Stimulated activated CD4-positive, alpha-beta T cell treated with anti-CD3 and anti-CD28 coated beads, TNF-alpha, amount 100 ng/mL, for 1 hour (primary cell): ENCODE measurements around the gene CLEC10A.
"Not testable (repeated sequence)": the region's sequence is repeated elsewhere in the genome, so short reads cannot be mapped to it uniquely, and the experiment has no call there.

Source experiments
- DNase-seq, 3 donors: peaks; one replicate each; pipeline ENCODE4 v3.0.0-alpha.2; 2020; ENCODE audit warnings: low read depth in 3 of 3, low spot score in 1 of 3

CLEC10A gene

GRCh38 chr17:7108981-7109380 is 28.9 kb upstream of the CLEC10A start:
- no peak for DNase-seq

DNA sequence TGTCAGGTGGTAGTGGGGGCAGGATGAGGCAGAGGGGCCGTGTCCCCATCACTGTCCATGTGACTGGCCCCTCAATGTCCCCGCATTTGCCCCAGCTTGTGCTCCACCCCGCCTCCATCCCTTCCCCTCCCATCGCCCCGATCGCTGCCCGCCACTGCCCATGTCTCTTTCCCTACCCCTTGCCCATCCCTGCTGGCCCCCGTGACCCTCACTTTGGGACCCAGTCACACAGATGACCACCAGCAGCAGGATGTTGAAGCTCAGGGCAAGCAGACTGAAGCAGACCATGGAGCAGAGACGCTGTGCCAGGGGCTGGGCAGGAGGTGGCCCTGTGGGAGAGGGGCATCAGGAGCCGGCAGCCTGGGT is 28.5 kb upstream of the CLEC10A start:
- DNase-seq, result no peak

- no peak for DNase-seq
Measured at GRCh38 chr17:7107795-7108559, 27.9 kb upstream of the CLEC10A start.

- DNase-seq, result no peak
Measured at GRCh38 chr17:7107012-7107754, 27.1 kb upstream of the CLEC10A start.

GRCh38 chr17:7102421-7102820 is 22.4 kb upstream of the CLEC10A start:
- DNase-seq, result no peak

GRCh38 chr17:7101531-7101930 is 21.5 kb upstream of the CLEC10A start:
- DNase-seq, result no peak

- not testable (repeated sequence) for DNase-seq
Measured at GRCh38 chr17:7100641-7101379, 20.8 kb upstream of the CLEC10A start.

- no peak for DNase-seq
Measured at GRCh38 chr17:7098802-7099459, 18.9 kb upstream of the CLEC10A start.

GRCh38 chr17:7097940-7098339 is 17.9 kb upstream of the CLEC10A start:
- no peak for DNase-seq

- no peak for DNase-seq
Measured at GRCh38 chr17:7095625-7096024, 15.6 kb upstream of the CLEC10A start.

GRCh38 chr17:7094652-7095019 is 14.6 kb upstream of the CLEC10A start:
- DNase-seq, result no peak

DNA sequence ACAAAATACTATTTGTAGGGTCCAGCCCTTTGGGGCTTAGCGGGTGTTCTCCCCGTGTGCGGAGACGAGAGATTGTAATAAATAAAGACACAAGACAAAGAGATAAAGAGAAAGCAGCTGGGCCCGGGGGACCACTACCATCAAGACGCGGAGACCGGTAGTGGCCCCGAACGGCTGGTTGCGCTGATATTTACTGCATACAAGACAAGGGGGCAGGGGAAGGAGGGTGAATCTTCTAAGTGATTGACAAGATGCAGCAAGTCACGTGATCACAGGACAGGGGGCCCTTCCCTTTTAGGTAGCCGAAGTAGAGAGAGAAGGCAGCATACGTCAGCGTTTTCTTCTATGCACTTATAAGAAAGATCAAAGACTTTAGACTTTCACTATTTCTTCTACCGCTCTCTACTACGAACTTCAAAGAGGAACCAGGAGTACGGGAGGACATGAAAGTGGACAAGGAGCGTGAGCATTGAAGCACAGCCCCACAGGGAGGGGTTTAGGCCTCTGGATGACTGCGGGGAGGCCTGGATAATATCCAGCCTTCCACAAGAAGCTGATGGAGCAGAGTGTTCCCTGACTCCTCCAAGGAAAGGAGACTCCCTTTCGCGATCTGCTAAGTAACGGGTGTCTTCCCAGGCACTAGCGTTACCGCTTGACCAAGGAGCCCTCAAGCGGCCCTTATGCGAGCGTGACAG is 11.4 kb upstream of the CLEC10A start:
- DNase-seq, result not testable (repeated sequence)

DNA sequence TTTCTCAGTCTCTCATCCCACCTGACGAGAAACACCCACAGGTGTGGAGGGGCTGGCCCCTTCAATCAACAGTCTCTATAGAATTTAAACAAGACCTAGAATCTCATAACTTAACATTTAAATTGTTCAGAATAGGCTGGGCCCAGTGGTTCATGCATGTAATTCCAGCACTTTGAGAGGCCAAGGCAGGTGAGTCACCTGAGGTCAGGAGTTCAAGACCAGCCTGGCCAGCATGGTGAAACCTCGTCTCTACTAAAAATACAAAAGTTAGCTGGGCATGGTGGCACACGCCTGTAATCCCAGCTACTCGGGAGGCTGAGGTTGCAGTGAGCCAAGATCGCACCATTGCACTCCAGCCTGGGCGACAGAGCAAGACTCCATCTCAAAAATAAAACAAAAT is 9.5 kb upstream of the CLEC10A start:
- DNase-seq, result not testable (repeated sequence)

DNA sequence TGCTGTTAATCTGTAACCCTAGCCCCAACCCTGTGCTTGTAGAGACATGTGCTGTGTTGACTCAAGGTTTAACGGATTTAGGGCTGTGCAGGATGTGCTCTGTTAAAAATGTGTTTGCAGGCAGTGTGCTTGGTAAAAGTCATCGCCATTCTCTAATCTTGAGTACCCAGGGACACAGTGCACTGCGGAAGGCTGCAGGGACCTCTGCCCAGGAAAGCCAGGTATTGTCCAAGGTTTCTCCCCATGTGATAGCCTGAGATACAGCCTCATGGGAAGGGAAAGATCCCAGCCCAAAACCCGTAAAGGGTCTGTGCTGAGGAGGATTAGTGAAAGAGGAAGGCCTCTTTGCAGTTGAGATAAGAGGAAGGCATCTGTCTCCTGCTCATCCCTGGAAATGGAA is 8.4 kb upstream of the CLEC10A start:
- not testable (repeated sequence) for DNase-seq

DNA sequence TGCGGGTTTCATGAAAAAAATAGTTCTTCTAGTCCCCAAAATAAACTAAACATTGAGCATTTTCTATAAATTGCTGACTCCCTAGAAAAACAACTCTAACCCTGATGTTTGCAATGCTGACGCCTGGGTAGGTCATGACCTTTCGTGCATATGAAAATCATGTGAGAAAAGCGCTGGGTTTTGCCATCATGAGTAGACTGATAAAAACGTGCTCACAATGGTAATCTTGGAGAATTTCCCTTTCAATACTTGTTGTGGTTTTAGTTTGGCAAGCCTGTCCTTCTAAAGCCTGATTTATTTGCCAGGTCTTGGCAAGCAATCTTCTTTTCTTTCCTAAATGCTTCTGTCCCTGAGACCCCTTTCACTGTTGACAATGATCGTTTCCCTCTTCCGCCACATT is 4.0 kb upstream of the CLEC10A start:
- DNase-seq, result no peak

DNA sequence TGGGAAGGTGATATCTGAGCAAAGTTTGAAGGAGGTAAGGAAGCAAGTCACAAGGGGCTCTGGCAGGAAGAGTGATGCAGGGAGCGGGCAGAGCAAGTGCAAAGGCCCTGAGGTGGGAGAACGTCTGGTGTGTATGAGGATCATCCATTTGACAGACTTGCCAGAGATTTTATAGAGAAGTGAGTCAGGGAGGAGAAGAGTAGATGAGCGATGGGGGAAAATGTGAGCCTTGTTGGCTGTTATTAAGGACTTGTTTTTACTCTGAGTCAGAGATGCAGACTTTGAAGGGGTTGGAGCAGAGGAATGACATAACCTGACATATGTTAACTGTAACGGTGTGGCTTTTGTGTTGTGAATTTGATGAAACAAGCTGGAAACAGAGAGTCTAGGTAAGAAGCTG is 3.5 kb upstream of the CLEC10A start:
- no peak for DNase-seq

- no peak for DNase-seq
Measured at GRCh38 chr17:7081341-7082062, 1.5 kb upstream of the CLEC10A start.

GRCh38 chr17:7080456-7081041 is 498 bp upstream of the CLEC10A start:
- no peak for DNase-seq

DNA sequence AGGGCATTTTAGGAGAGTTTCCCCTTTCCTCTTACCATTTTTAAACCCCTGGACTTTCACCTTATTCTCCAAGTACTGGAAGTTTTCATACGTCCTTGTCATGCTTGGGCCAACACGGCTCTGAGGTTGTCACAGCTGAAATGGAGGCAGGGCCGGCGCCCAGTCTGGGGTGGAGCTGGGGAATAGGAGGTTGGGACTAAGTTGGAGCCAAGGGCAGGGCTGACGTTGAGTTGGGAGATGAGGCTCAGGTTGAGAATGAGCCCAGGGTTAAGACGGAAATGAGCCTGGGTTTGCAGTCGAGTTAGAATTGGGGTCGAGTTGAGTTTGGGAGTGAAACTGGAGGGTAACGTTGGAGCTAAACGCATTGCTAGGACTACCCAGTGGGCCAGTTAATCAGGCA is 1.3 kb downstream of the CLEC10A start:
- DNase-seq, result no peak
